K562 (cell line): Measurements from ENCODE around the gene C3orf52. TPM values are rescaled to one million over a fixed set of nuclear protein-coding genes. Genes with fewer than 3 reads are reported as not detected.

Experiments used
- ATAC-seq: fragments of 200-7000 bp; cut with Tn5 transposase; 3 replicates; pipeline ENCODE4 v1.9.1; 2020; ENCODE audit warnings: moderate library complexity
- BruUV-seq: library from RNA; stranded (reverse); fragments of 400-500 nt; replicated peaks from 2 replicates; lab custom pipeline; 2021; lab: Mats Ljungman, UMichigan
- CTCF ChIA-PET: fragments of 300-600 bp; formaldehyde crosslinking; extraction: SDS; loops from one replicate; lab custom pipeline; 2021; ENCODE audit warnings: low intra/inter-chr PET ratio; lab: Yijun Ruan, JAX
- POLR2A ChIA-PET: fragments of 300-600, 350-650 bp; sonication (Branson Sonifier 250); formaldehyde crosslinking; extraction: SDS; loops from one replicate; lab custom pipeline; 2021; ENCODE audit warnings: antibody characterized with exemption, inconsistent platforms; lab: Yijun Ruan, JAX
- DNase-seq, 4 experiments: peaks; one replicate each; pipeline versions ENCODE4 v3.0.0 to v3.0.0-alpha.2; 2011 to 2018; ENCODE audit warnings: low spot score in 3 of 4, mixed read lengths in 3 of 4; ENCODE audit errors: extremely low read depth in 1 of 4
- FAIRE-seq: peaks from 2 replicates; lab custom pipeline; 2011; peaks lifted over from hg19 to GRCh38; lab: Jason Lieb, UNC
- H2AFZ ChIP-seq: 2 replicates; pipeline ENCODE4 v1.6.0; 2011; ENCODE audit warnings: low read depth, low read length, control low read depth, inconsistent platforms
- H3K27ac ChIP-seq: fragments of 200-600 bp; 3 replicates; pipeline ENCODE4 v1.8.0; 2011; ENCODE audit warnings: low read depth, mild to moderate bottlenecking, control low read depth, inconsistent platforms, low read length, moderate library complexity, mixed read lengths; ENCODE audit errors: extremely low read depth
- H3K27me3 ChIP-seq, 2 experiments: fragments of 300-600 bp in 1 of 2; 2 replicates in 1 of 2; 3 replicates in 1 of 2; pipeline versions ENCODE4 v1.6.0 to v1.8.0; 2011; ENCODE audit warnings: inconsistent platforms in 2 of 2, low read length in 2 of 2, mild to moderate bottlenecking in 1 of 2, mixed read lengths in 1 of 2, moderate library complexity in 1 of 2; ENCODE audit not compliant: control insufficient read depth in 2 of 2, insufficient read depth in 2 of 2
- H3K36me3 ChIP-seq: fragments of 300-600 bp; 3 replicates; pipeline ENCODE4 v1.8.0; 2011; ENCODE audit warnings: mild to moderate bottlenecking, low read length, inconsistent platforms; ENCODE audit not compliant: control insufficient read depth, insufficient read depth
- H3K4me1 ChIP-seq, 2 experiments: fragments of 200-600 bp in 1 of 2; replicated peaks in 1 of 2; 2 replicates in 1 of 2; 3 replicates in 1 of 2; pipeline versions ENCODE4 v1.5.1 to v1.8.0; 2011; ENCODE audit warnings: inconsistent platforms in 2 of 2, low read length in 2 of 2, mild to moderate bottlenecking in 1 of 2, mixed read lengths in 1 of 2, moderate library complexity in 1 of 2; ENCODE audit not compliant: control insufficient read depth in 2 of 2, insufficient read depth in 2 of 2
- H3K4me2 ChIP-seq: 2 replicates; pipeline ENCODE4 v1.6.1; 2011; ENCODE audit warnings: low read length, control low read depth, inconsistent platforms, mixed read lengths; ENCODE audit not compliant: insufficient read depth
- H3K4me3 ChIP-seq: fragments of 200-600 bp; sonication (generic), shearing (Covaris generic); 2 replicates; pipeline ENCODE4 v1.5.1; 2016; ENCODE audit warnings: control low read depth, inconsistent platforms
- H3K79me2 ChIP-seq: fragments of 200-600 bp; 3 replicates; pipeline ENCODE4 v1.8.0; 2011; ENCODE audit warnings: low read length, inconsistent platforms; ENCODE audit not compliant: control insufficient read depth, insufficient read depth
- H3K9ac ChIP-seq, 2 experiments: 2 replicates each; pipeline versions ENCODE4 v1.6.0 to v1.6.1; 2011; ENCODE audit warnings: low read depth in 2 of 2, low read length in 2 of 2, control low read depth in 1 of 2, inconsistent platforms in 1 of 2, mild to moderate bottlenecking in 1 of 2, mixed read lengths in 1 of 2; ENCODE audit not compliant: insufficient read depth in 1 of 2
- H3K9me1 ChIP-seq: one replicate; pipeline ENCODE4 v1.6.0; 2011; ENCODE audit warnings: inconsistent platforms, mild to moderate bottlenecking, low read length, moderate library complexity; ENCODE audit not compliant: control insufficient read depth, insufficient read depth
- H3K9me3 ChIP-seq: replicated peaks from 2 replicates; pipeline ENCODE4 v1.5.1; 2011; ENCODE audit warnings: low read depth, low read length, inconsistent platforms; ENCODE audit not compliant: control insufficient read depth, insufficient read depth
- H4K20me1 ChIP-seq: replicated peaks from 2 replicates; pipeline ENCODE4 v1.6.1; 2011; ENCODE audit warnings: low read length, inconsistent platforms, mixed read lengths; ENCODE audit not compliant: control insufficient read depth, insufficient read depth
- ARID1B ChIP-seq: fragments of 450-650 bp; IDR thresholded peaks from 2 replicates; pipeline ENCODE4 v1.6.1; 2016; ENCODE audit warnings: antibody characterized with exemption, mild to moderate bottlenecking, inconsistent platforms
- CHD2 ChIP-seq: IDR thresholded peaks from 2 replicates; pipeline ENCODE4 v1.6.1; 2011; ENCODE audit warnings: low read depth, low read length
- ESRRB ChIP-seq: fragments of 250-450 bp; sonication (Bioruptor Pico); IDR thresholded peaks from 2 replicates; pipeline ENCODE4 v1.5.0; 2020; ENCODE audit warnings: mild to moderate bottlenecking, moderate library complexity, borderline replicate concordance
- GABPB2 ChIP-seq: fragments of 250-450 bp; sonication (Bioruptor Pico); conservative IDR thresholded peaks from 2 replicates; pipeline ENCODE4 v1.5.1; 2021; ENCODE audit warnings: mild to moderate bottlenecking
- HDAC8 ChIP-seq: fragments of 450-650 bp; IDR thresholded peaks from 2 replicates; pipeline ENCODE4 v1.6.1; 2016; ENCODE audit warnings: mild to moderate bottlenecking, missing genetic modification characterization, moderate library complexity, missing compliant biosample characterization
- ILK ChIP-seq: fragments of 450-650 bp; IDR thresholded peaks from 2 replicates; pipeline ENCODE4 v1.6.1; 2016; ENCODE audit warnings: missing genetic modification characterization, low read depth, mild to moderate bottlenecking, missing compliant biosample characterization, moderate library complexity, borderline replicate concordance
- JUNB ChIP-seq: fragments of 450-650 bp; formaldehyde crosslinking; conservative IDR thresholded peaks from 2 replicates; pipeline ENCODE4 v1.4.0; 2020; ENCODE audit warnings: mild to moderate bottlenecking
- KDM5B ChIP-seq: fragments of 200-600 bp; sonication (generic); IDR thresholded peaks from 2 replicates; pipeline ENCODE4 v1.6.1; 2012; ENCODE audit warnings: low read depth, mild to moderate bottlenecking, moderate library complexity, low read length, control low read depth, inconsistent platforms; ENCODE audit not compliant: insufficient replicate concordance
- NR1H2 ChIP-seq: sonication (generic); formaldehyde crosslinking; IDR thresholded peaks from 2 replicates; pipeline ENCODE4 v1.4.0; 2020; ENCODE audit warnings: mild to moderate bottlenecking, missing genetic modification reagents
- PPARD ChIP-seq: fragments of 250-450 bp; sonication (Bioruptor Pico); IDR thresholded peaks from 2 replicates; pipeline ENCODE4 v1.8.0; 2022; ENCODE audit warnings: inconsistent platforms, mild to moderate bottlenecking, moderate library complexity
- PRMT5 ChIP-seq: sonication (generic); formaldehyde crosslinking; IDR thresholded peaks from 2 replicates; pipeline ENCODE4 v1.5.0; 2020; ENCODE audit warnings: missing genetic modification reagents
- SAFB2 ChIP-seq: fragments of 200-400 bp; formaldehyde crosslinking; IDR thresholded peaks from 2 replicates; pipeline ENCODE4 v1.6.1; 2018; ENCODE audit warnings: borderline replicate concordance, low read length, low read depth, moderate library complexity; ENCODE audit not compliant: severe bottlenecking
- THRAP3 ChIP-seq: fragments of 450-650 bp; IDR thresholded peaks from 2 replicates; pipeline ENCODE4 v1.6.1; 2016; ENCODE audit warnings: mild to moderate bottlenecking, inconsistent platforms, borderline replicate concordance
- WGBS: fragments of 100-300 bp; shearing (Covaris generic); methylation state at CpG from one replicate; pipeline ENCODE4 v1.1.6; 2016; ENCODE audit warnings: low coverage, mixed read lengths; ENCODE audit not compliant: insufficient coverage; ENCODE audit errors: missing lambda C conversion rate; 5-methylcytosine and 5-hydroxymethylcytosine counted together
- in situ Hi-C: fragments of 300-500 bp; cut with MboI; formaldehyde crosslinking; loops from 4 replicates; pipeline ENCODE4 v1.15.0; 2018; ENCODE audit warnings: inconsistent platforms, mixed read lengths
- intact Hi-C: fragments of 100-400 bp; cut with micrococcal nuclease; formaldehyde crosslinking; loops from 2 replicates; pipeline ENCODE4 v1.14.2; 2022
- polyA plus RNA-seq, 8 experiments: library from polyadenylated mRNA; depleted of rRNA in 4 of 8; stranded (reverse) in 5 of 8; unstranded in 3 of 8; fragments of >200 nt; fragmentation: Nextera tagmentation in 2 of 8; fragmentation: Illumina TruSeq in 1 of 8; extraction: Ambion mirVana in 2 of 8; extraction: Trizol in 1 of 8; gene quantifications; 2 replicates each; pipeline versions ENCODE4 v1.2.1 to v1.2.3, GENCODE V29; 2011 to 2014; ENCODE audit warnings: inconsistent platforms in 1 of 8, missing spikeins in 1 of 8
- total RNA-seq, 7 experiments: library from RNA; depleted of rRNA in 6 of 7; stranded (reverse); fragments of >200 nt in 6 of 7; fragmentation: Illumina TruSeq in 2 of 7; extraction: Trizol in 2 of 7; gene quantifications; 2 replicates each; pipeline versions ENCODE4 v1.2.1 to v1.2.3, GENCODE V29; 2011 to 2021; ENCODE audit warnings: low replicate concordance in 1 of 7

The C3orf52 gene
- total and polyA plus RNA-seq, 9 of the 15 experiments (the other 6 are each of a cell fraction or from before 2014, with no cell fraction given), result 2.8 to 6.1 (median 3.8) TPM

GRCh38 chr3:112074006-112074405 is 12.2 kb upstream of the C3orf52 start:
- in situ Hi-C loops, result no loop called here
- H3K4me2 ChIP-seq, result no peak overlapping the region

More at GRCh38 chr3:112074006-112074405, 12.2 kb upstream of the C3orf52 start:
- H3K9me3 ChIP-seq, result no peaks in the 10 kb centered on the region
- POLR2A ChIA-PET, result no interaction called here
- 8% methylated on average over 2 of the region's 2 CpGs for WGBS
- FAIRE-seq, result no peak
- no peak for ATAC-seq
- no peaks in the 10 kb centered on the region for H3K36me3 ChIP-seq
- H3K9me1 ChIP-seq, result no peaks in the 10 kb centered on the region
- H2AFZ ChIP-seq, result no peak overlapping the region
- H3K4me3 ChIP-seq, result no peak overlapping the region
- CTCF ChIA-PET, result no interaction called here
- no TSS peak for BruUV-seq
- intact Hi-C loops, result no loop called here
- H4K20me1 ChIP-seq, result no peaks in the 10 kb centered on the region
- no peak overlapping the region for H3K27ac ChIP-seq
- H3K4me1 ChIP-seq, result no peaks in the 10 kb centered on the region; a peak in 1 of 5 replicates
- no peaks in the 10 kb centered on the region; a peak in 2 of 5 replicates for H3K27me3 ChIP-seq
- no peak for DNase-seq
- TF ChIP-seq PPARD (CRISPR knock-in tag) (no peak), JUNB (CRISPR knock-in tag) (no peak), SAFB2 (no peak), ILK (no peak), ESRRB (CRISPR knock-in tag) (no peak), KDM5B (no peak), PRMT5 (CRISPR knock-in tag) (no peak), CHD2 (no peak), HDAC8 (tag) (no peak), ARID1B (no peak), THRAP3 (no peak), NR1H2 (no peak), GABPB2 (CRISPR knock-in tag) (no peak)
- H3K9ac ChIP-seq, result no peak overlapping the region
- no peaks in the 10 kb centered on the region for H3K79me2 ChIP-seq
